KMS-11 (cell line): ENCODE data around the gene RPUSD3.

ENCODE experiments used
- H2AFZ ChIP-seq: fragments of 200-600 bp; sonication (generic); 2 replicates; pipeline ENCODE4 v1.6.1; 2016; ENCODE audit warnings: antibody characterized with exemption, mixed run types, low read depth
- H3K27ac ChIP-seq: fragments of 200-600 bp; sonication (generic); 2 replicates; pipeline ENCODE4 v1.6.1; 2016; ENCODE audit warnings: mild to moderate bottlenecking, mixed run types
- H3K27me3 ChIP-seq: fragments of 200-600 bp; sonication (generic); 2 replicates; pipeline ENCODE4 v1.6.1; 2017; ENCODE audit warnings: mild to moderate bottlenecking, low read depth, mixed run types, moderate library complexity; ENCODE audit not compliant: insufficient read depth
- H3K36me3 ChIP-seq: fragments of 200-600 bp; sonication (generic); 2 replicates; pipeline ENCODE4 v1.6.1; 2017; ENCODE audit warnings: mild to moderate bottlenecking, mixed run types; ENCODE audit not compliant: insufficient read depth
- H3K4me1 ChIP-seq: fragments of 200-600 bp; sonication (generic); 2 replicates; pipeline ENCODE4 v1.6.1; 2016; ENCODE audit warnings: mild to moderate bottlenecking, low read depth, mixed run types; ENCODE audit not compliant: poor library complexity, severe bottlenecking
- H3K4me2 ChIP-seq: fragments of 200-600 bp; sonication (generic); 2 replicates; pipeline ENCODE4 v1.7.0; 2016; ENCODE audit warnings: mild to moderate bottlenecking, mixed run types
- H3K4me3 ChIP-seq: fragments of 200-600 bp; sonication (generic); IDR thresholded peaks from 2 replicates; pipeline ENCODE4 v1.6.1; 2017; ENCODE audit warnings: low read depth, low read length, mixed read lengths; ENCODE audit not compliant: insufficient read depth
- H3K79me2 ChIP-seq: fragments of 200-600 bp; sonication (generic); 2 replicates; pipeline ENCODE4 v1.6.1; 2016; ENCODE audit warnings: low read depth, mixed run types; ENCODE audit not compliant: insufficient read depth
- H3K9ac ChIP-seq: fragments of 200-600 bp; sonication (generic); 2 replicates; pipeline ENCODE4 v1.6.1; 2016; ENCODE audit warnings: mild to moderate bottlenecking, mixed run types
- H4K20me1 ChIP-seq: fragments of 200-600 bp; sonication (generic); 2 replicates; pipeline ENCODE4 v1.6.1; 2016; ENCODE audit warnings: mild to moderate bottlenecking, mixed run types; ENCODE audit not compliant: insufficient read depth
- TF ChIP-seq, protein P1 (sequence below): fragments of 200-600 bp; sonication (generic); conservative IDR thresholded peaks from 2 replicates; pipeline ENCODE4 v1.6.1; 2017; ENCODE audit warnings: low read depth, mild to moderate bottlenecking, antibody characterized with exemption, low read length, moderate library complexity, mixed read lengths

Gene RPUSD3

GRCh38 chr3:9831253-9831652 is 12.6 kb downstream of the RPUSD3 start:
- no peaks in the 10 kb centered on the region for H3K79me2 ChIP-seq
- TF ChIP-seq, protein P1, sequence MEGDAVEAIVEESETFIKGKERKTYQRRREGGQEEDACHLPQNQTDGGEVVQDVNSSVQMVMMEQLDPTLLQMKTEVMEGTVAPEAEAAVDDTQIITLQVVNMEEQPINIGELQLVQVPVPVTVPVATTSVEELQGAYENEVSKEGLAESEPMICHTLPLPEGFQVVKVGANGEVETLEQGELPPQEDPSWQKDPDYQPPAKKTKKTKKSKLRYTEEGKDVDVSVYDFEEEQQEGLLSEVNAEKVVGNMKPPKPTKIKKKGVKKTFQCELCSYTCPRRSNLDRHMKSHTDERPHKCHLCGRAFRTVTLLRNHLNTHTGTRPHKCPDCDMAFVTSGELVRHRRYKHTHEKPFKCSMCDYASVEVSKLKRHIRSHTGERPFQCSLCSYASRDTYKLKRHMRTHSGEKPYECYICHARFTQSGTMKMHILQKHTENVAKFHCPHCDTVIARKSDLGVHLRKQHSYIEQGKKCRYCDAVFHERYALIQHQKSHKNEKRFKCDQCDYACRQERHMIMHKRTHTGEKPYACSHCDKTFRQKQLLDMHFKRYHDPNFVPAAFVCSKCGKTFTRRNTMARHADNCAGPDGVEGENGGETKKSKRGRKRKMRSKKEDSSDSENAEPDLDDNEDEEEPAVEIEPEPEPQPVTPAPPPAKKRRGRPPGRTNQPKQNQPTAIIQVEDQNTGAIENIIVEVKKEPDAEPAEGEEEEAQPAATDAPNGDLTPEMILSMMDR, result no peak
- H3K9ac ChIP-seq, result no peak overlapping the region
- H3K4me2 ChIP-seq, result no peak overlapping the region
- no peaks in the 10 kb centered on the region for H4K20me1 ChIP-seq
- H3K27me3 ChIP-seq, result no peaks in the 10 kb centered on the region
- H3K27ac ChIP-seq, result no peak overlapping the region
- H2AFZ ChIP-seq, result no peak overlapping the region
- H3K4me3 ChIP-seq, result no peak overlapping the region
- no peaks in the 10 kb centered on the region for H3K4me1 ChIP-seq
- no peaks in the 10 kb centered on the region for H3K36me3 ChIP-seq

DNA sequence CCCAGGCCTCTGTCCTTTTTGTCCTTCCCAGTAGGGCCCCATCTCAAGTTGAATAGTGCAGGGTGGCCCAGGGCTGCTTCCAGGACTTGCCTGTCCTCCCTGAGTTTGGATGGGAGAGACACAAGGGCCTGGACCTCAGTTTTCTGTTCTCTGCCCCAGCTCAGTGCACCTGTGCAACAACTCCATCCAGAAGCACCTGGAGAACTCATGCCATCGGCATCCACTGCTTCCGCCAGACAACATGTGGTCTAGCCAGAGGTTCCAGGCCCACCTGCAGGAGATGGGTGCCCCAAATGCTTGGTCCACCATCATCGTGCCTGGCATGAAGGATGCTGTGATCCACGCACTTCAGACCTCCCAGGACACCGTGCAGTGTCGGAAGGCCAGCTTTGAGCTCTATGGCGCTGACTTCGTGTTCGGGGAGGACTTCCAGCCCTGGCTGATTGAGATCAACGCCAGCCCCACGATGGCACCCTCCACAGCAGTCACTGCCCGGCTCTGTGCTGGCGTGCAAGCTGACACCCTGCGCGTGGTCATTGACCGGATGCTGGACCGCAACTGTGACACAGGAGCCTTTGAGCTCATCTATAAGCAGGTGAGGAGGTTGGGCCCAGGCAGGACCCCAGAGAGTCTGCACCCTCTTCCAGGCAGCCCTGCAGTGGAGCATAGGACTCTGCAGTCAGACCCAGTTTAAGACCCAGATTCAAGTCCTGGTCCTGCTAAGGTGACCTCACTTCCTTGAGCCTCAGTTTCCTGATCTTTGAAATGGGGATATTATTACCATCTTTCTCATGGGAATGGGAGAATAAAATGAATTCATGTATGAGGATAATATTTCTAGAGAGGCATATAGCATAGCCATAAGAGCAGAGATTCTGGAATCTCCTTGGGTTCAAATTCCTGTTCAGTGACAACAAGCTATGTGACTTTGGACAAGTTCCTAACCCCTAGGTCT is 14.7 kb downstream of the RPUSD3 start:
- Histone ChIP-seq H3K36me3 (no peaks in the 10 kb centered on the region), H3K4me2 (no peak overlapping the region)
- TF ChIP-seq, protein P1, result no peak

GRCh38 chr3:9826815-9827573 is 16.8 kb downstream of the RPUSD3 start:
- Histone ChIP-seq H3K36me3 (no peaks in the 10 kb centered on the region), H2AFZ (no peak overlapping the region), H3K4me1 (no peaks in the 10 kb centered on the region), H3K4me3 (no peak overlapping the region), H3K4me2 (no peak overlapping the region), H3K79me2 (no peaks in the 10 kb centered on the region), H3K27ac (no peak overlapping the region), H3K27me3 (no peaks in the 10 kb centered on the region), H4K20me1 (no peaks in the 10 kb centered on the region), H3K9ac (no peak overlapping the region)
- TF ChIP-seq, protein P1, result peak; percentile 38

More for the DNA sequence above, 14.7 kb downstream of the RPUSD3 start:
- Histone ChIP-seq H3K27me3 (no peaks in the 10 kb centered on the region), H3K79me2 (no peaks in the 10 kb centered on the region), H4K20me1 (no peaks in the 10 kb centered on the region), H2AFZ (no peak overlapping the region), H3K4me3 (no peak overlapping the region), H3K27ac (no peak overlapping the region), H3K9ac (no peak overlapping the region), H3K4me1 (no peaks in the 10 kb centered on the region)

GRCh38 chr3:9825451-9826040 is 18.3 kb downstream of the RPUSD3 start:
- Histone ChIP-seq H3K27ac (no peak overlapping the region), H3K27me3 (no peaks in the 10 kb centered on the region), H3K4me2 (no peak overlapping the region), H3K79me2 (no peaks in the 10 kb centered on the region), H4K20me1 (no peaks in the 10 kb centered on the region), H3K9ac (no peak overlapping the region), H3K36me3 (no peaks in the 10 kb centered on the region), H3K4me3 (no peak overlapping the region), H2AFZ (no peak overlapping the region), H3K4me1 (no peaks in the 10 kb centered on the region)
- TF ChIP-seq, protein P1, result no peak
